ENCODE data around the gene EXD2.

Gene EXD2

GRCh38 chr14:69263771-69264170 lies 72.5 kb downstream of the EXD2 start:
- Histone ChIP-seq H3K36me3 (ENCODE audit: control insufficient read depth, low read length) (no peaks in the 10 kb centered on the region), H4K20me1 (ENCODE audit: control insufficient read depth, insufficient read depth, low read depth, low read length) (no peaks in the 10 kb centered on the region), H3F3A (ENCODE audit: control insufficient read depth, insufficient read depth) (no peaks in the 10 kb centered on the region), H3K4me1 (ENCODE audit: control insufficient read depth, low read length) (peaks cover 7% of the 10 kb centered on the region; the same call in 1 of the 2 replicates), H3K4me2 (ENCODE audit: low read length) (no peak overlapping the region), H3K27ac (ENCODE audit: low read depth, low read length) (no peak overlapping the region), H3K4me3 (ENCODE audit: low read length) (no peak overlapping the region), H3K79me2 (ENCODE audit: control insufficient read depth, low read length) (no peaks in the 10 kb centered on the region), H3K9me2 (replicated peaks; ENCODE audit: control insufficient read depth, low read length) (no peaks in the 10 kb centered on the region), H3K27me3 (ENCODE audit: control insufficient read depth, low read length) (peaks cover 51% of the 10 kb centered on the region), H3K9me3 (ENCODE audit: control insufficient read depth, insufficient read depth, low read length) (no peaks in the 10 kb centered on the region)
- TF ChIP-seq CTCF (IDR thresholded peaks at IDR 0.05; ENCODE audit: low read depth, low read length, poor library complexity, severe bottlenecking) (no peak), EZH2phosphoT487 (IDR thresholded peaks at IDR 0.05; ENCODE audit: borderline replicate concordance, low read length) (no peak)

DNA sequence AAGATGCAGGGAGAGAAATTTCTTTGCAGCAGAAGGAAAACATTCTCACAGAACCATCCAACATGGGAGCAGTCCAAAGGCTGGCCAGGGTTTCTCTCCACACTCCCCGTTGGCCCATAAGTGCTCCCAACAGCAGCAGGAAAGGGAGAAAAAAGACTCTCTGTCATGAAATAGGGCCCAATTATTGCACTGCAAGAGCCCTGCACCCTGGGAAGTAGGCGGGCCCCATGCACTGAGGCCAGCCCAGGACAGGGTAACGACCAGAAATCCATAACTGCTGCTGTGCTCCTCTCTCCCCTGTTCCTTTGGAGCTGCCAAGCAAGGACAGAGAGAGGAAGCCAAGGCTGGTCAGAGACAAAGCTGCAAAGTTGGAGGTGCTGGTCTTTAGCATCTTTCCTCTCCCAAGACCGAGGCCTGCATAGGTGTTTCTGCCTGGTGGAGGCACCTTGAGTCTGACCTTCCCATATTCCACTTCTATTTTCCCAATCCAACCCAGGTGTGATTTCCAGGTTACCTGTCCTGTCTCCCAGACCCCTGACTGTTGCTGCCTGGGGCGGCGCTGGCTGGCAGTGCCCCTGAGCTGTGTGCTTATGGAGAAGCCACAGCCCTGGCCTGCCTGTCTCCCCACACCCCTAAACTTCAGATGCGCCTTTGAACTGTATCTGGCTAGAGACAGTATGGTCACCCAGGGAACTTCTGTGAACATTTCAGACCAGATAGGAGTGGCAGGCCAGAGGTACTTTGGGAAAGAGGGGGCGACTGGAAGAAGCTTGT lies 75.5 kb downstream of the EXD2 start:
- Histone ChIP-seq H3K4me2 (ENCODE audit: low read length) (no peak overlapping the region), H4K20me1 (ENCODE audit: control insufficient read depth, insufficient read depth, low read depth, low read length) (no peaks in the 10 kb centered on the region), H3K36me3 (ENCODE audit: control insufficient read depth, low read length) (no peaks in the 10 kb centered on the region), H3K4me3 (ENCODE audit: low read length) (no peak overlapping the region), H3K27ac (ENCODE audit: low read depth, low read length) (no peak overlapping the region), H3K27me3 (ENCODE audit: control insufficient read depth, low read length) (peaks cover 28% of the 10 kb centered on the region), H3K9me3 (ENCODE audit: control insufficient read depth, insufficient read depth, low read length) (no peaks in the 10 kb centered on the region), H3K4me1 (ENCODE audit: control insufficient read depth, low read length) (no peaks in the 10 kb centered on the region; the same call in 1 of the 2 replicates), H3K9me2 (replicated peaks; ENCODE audit: control insufficient read depth, low read length) (no peaks in the 10 kb centered on the region), H3K79me2 (ENCODE audit: control insufficient read depth, low read length) (no peaks in the 10 kb centered on the region), H3F3A (ENCODE audit: control insufficient read depth, insufficient read depth) (no peaks in the 10 kb centered on the region)
- TF ChIP-seq CTCF (IDR thresholded peaks at IDR 0.05; ENCODE audit: low read depth, low read length, poor library complexity, severe bottlenecking): no peak
- no peak for TF ChIP-seq EZH2phosphoT487 (IDR thresholded peaks at IDR 0.05; ENCODE audit: borderline replicate concordance, low read length)

- no peak for TF ChIP-seq EZH2phosphoT487 (IDR thresholded peaks at IDR 0.05; ENCODE audit: borderline replicate concordance, low read length)
- no peak for TF ChIP-seq CTCF (IDR thresholded peaks at IDR 0.05; ENCODE audit: low read depth, low read length, poor library complexity, severe bottlenecking)
Observed at GRCh38 chr14:69267492-69267891, 76.2 kb downstream of the EXD2 start.

More at GRCh38 chr14:69267492-69267891, 76.2 kb downstream of the EXD2 start:
- no peak overlapping the region for H3K4me2 ChIP-seq (ENCODE audit: low read length)
- no peaks in the 10 kb centered on the region for H3K9me3 ChIP-seq (ENCODE audit: control insufficient read depth, insufficient read depth, low read length)
- H4K20me1 ChIP-seq (ENCODE audit: control insufficient read depth, insufficient read depth, low read depth, low read length): no peaks in the 10 kb centered on the region
- no peaks in the 10 kb centered on the region for H3K36me3 ChIP-seq (ENCODE audit: control insufficient read depth, low read length)
- no peaks in the 10 kb centered on the region for H3F3A ChIP-seq (ENCODE audit: control insufficient read depth, insufficient read depth)
- H3K4me1 ChIP-seq (ENCODE audit: control insufficient read depth, low read length): no peaks in the 10 kb centered on the region; the same call in 1 of the 2 replicates
- H3K27ac ChIP-seq (ENCODE audit: low read depth, low read length): no peak overlapping the region
- H3K9me2 ChIP-seq (replicated peaks; ENCODE audit: control insufficient read depth, low read length): no peaks in the 10 kb centered on the region
- H3K27me3 ChIP-seq (ENCODE audit: control insufficient read depth, low read length): peaks cover 21% of the 10 kb centered on the region
- H3K79me2 ChIP-seq (ENCODE audit: control insufficient read depth, low read length): no peaks in the 10 kb centered on the region
- no peak overlapping the region for H3K4me3 ChIP-seq (ENCODE audit: low read length)
